Right lobe of liver (tissue), 4 donors: ENCODE results near the gene RTKN2.

Source experiments
- CTCF ChIP-seq, 4 donors: fragments of 200-600 bp in 3 of 4; fragments of 450-650 bp in 1 of 4; IDR thresholded peaks; one replicate each; pipeline versions ENCODE4 v1.5.1 to v1.8.0; 2016 to 2022; ENCODE audit warnings: antibody characterized with exemption in 4 of 4, mild to moderate bottlenecking in 2 of 4
- POLR2A ChIP-seq: fragments of 450-650 bp; IDR thresholded peaks from one replicate; pipeline ENCODE4 v1.6.1; 2017; ENCODE audit warnings: antibody characterized with exemption, mild to moderate bottlenecking
- donor health status: DM: no; HTN: no; CAD: no.
- donor health status: DM: no; HTN: no; CAD: no.
- donor health status: DM: no; HTN: yes; CAD: no.

GRCh38 chr10:62199584-62199983 lies 69.1 kb downstream of the RTKN2 start:
- TF ChIP-seq CTCF (IDR thresholded peaks at IDR 0.05) = no peak
- TF ChIP-seq POLR2A = no peak
